HG03460 (cell line): Measurements from ENCODE around the gene GNL2.
A peak's percentile ranks its signal among the peaks of the same experiment; 100 is the strongest.
"Not testable (repeated sequence)": the region's sequence is repeated elsewhere in the genome, so short reads cannot be mapped to it uniquely, and the experiment has no call there.

ENCODE experiments used
- ATAC-seq: cut with Tn5 transposase; IDR thresholded peaks from one replicate; pipeline ENCODE4 v1.9.1; 2021; ENCODE audit not compliant: unreplicated experiment

The GNL2 gene

DNA sequence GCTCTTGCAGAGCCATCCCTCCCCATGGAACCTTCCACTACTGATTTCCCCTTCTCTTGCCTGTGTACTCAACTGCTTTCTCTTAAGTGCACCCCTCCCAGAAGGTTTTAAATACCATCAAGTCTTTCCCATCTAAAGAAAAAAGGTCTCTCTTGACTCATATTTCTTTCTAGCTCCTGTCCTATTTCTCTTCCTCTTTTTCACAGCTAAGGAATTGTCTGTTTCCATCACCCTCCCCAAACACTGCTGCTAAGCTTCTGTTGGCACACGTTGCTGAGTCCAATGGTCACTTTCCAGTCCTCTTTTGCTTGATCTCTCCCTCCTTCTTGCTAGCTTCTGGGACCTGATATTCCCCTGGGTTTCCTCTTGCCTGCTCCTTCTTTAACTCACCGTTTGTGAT, 13.3 kb upstream of the GNL2 start:
- no peak for ATAC-seq

- no peak for ATAC-seq
Measured at GRCh38 chr1:37606481-37607263, 10.9 kb upstream of the GNL2 start.

DNA sequence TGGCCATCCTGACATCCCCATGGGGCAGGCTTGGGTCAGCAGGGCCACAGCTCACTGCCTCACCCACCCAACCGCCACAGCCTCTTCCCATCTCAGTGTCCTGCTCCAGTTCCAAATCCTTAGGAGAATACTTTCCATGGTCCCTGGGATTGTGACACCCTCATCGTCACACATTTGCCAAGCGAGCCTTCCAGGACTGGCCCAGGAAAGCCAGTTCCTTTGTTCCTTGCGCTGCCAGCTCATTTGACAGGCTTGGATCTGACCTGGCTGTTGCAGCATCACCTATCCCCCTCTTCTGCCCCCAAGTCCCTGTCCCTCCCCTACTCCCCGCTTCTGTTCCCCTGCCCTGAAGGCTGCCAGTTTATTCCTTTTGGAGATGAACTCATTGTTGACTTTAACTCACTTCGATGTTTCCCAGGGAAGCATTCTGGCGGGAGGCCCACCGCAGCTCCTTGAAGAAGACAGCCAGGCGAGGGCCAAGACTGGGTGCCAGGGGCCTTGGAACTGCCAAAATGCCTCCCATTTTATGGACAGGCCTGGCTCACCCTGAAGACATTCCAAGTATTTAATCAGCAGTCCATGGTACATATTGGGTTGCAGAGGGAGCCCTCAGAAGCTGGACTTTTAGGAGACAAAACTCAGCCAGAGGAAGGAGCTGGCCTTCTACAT, 10.2 kb upstream of the GNL2 start:
- ATAC-seq = no peak

DNA sequence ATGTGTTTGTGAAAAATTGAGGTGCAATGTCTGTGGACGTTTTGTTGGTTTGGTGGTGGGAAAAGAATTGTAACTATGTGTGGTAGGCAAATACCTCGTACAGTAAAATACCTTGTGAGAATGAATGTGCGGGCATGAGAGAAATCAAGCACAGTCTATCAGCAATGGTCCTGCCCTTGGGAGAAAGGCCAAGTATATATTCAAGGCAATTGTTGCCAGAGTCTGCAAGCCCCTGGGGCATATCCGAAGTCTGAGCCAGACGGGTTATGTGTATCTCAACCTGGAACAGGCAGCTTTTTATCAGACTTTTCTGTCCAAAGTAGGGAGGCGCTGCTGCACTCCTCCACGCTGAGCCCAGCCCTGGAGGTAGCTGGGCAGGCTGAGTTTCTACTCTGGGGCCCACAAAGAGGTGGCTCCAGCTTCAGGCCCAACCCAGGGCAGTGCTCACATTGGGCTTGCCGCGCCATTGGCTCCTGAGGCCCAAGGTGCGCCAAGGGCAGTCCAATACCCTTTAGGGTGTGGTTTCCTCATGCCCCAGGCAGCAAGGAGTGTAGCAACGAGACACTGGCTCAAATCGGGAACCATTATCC, 9.4 kb upstream of the GNL2 start:
- ATAC-seq = no peak

GRCh38 chr1:37602750-37603694, 7.3 kb upstream of the GNL2 start:
- ATAC-seq = no peak

DNA sequence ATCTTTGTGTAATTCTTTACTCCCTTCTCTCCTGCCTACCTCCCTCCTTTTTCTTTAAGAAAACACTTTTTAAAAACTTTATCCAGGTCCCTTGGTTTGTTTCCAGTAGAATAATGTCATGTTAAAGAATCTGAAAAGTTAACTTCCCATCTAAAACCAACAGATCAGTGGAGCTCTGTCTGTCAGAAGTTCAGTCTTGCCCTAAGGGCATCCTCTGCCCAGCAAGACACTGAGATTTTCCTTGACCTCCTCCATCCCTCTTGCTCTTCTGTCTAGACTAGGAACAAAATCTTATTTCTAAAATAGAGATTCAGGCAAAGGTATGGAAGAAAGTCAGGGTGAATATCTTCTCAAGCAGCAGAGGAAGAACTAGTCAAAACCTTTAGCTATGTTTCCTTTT, 5.7 kb upstream of the GNL2 start:
- ATAC-seq = no peak

GRCh38 chr1:37599940-37600339, 4.2 kb upstream of the GNL2 start:
- no peak for ATAC-seq

DNA sequence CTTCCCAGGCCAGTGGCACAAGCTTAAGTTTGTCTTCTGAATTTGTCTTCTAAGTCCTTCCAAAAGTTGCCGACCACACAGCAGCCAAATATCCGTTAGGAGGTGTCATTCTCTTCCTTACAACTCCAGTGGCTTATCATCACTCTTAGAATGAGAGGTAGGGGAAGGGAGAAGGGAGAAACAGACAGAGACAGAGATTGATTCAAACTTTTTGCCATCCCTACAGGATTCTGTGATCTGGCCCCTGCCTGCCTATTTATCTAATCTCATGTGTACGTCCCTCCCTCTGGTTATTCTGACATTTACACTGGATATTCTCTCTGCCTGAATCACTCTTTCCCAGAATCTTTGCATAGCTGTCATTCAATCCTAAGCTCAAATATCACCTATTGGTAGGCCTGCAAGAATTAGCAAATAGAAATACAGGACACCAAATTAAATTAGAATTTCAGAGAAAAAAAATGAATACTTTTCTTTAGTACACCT, 488 bp upstream of the GNL2 start:
- ATAC-seq = peak; percentile 6

- ATAC-seq = no peak
Measured at GRCh38 chr1:37593726-37594125, 2.0 kb downstream of the GNL2 start.

GRCh38 chr1:37588939-37589338, 6.8 kb downstream of the GNL2 start:
- ATAC-seq = no peak

DNA sequence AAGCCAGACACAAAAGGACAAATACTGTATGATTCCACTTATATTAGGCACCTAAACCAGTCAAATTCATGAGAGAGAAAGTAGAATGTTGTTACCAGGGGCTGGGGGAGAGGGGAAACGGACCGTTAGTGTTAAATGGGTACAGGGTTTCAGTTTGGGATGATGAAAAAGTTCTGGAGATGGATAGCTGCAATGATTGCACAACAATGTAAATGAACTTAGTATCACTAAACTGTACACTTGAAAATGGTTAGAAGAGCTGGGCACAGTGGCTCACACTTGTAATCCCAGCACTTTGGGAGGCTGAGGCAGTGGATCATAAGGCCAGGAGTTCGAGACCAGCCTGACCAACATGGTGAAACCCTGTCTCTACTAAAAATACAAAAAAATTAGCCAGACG, 11.2 kb downstream of the GNL2 start:
- ATAC-seq = not testable (repeated sequence)

- ATAC-seq = no peak
Measured at GRCh38 chr1:37575692-37576091, 20.0 kb downstream of the GNL2 start.

- no peak for ATAC-seq
Measured at GRCh38 chr1:37574834-37575480, 20.8 kb downstream of the GNL2 start.

DNA sequence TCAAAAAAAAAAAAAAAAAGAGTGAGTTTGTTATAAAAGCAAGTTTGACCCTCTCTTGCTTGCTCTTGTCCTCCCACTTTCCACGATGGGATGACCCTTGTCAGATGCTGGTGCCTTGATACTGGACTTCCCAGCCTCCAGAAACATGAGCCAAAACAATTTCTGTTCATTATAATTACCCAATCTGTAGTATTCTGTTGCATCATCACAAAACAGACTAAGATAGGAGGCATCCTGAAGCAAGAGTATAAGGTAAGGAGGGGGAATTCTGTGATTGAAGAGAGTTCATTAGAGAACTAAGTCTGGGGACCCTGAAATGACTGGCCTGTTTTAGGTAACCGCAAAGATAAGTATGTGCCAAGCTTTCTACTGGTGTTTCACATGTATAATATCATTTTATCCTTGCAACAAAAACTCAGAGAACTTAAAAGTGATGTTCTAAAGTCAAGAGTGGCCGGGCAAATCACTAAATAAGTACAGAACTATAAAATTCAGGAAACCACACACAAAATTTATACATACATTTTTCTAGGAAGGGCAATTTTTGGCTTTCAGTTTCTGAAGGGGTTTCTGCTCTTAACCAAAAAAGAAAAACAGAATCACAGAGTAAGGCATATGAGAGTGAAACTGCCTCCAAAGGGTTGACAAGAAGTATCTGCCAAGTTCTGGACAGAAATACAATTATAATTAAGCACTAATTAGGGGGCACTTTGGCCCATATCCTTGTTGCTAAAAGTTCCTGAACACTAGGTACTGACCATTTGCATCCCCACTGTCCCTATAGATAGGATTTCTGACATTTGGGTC, 25.0 kb downstream of the GNL2 start:
- no peak for ATAC-seq

- ATAC-seq = no peak
Measured at GRCh38 chr1:37567023-37567422, 28.7 kb downstream of the GNL2 start.

DNA sequence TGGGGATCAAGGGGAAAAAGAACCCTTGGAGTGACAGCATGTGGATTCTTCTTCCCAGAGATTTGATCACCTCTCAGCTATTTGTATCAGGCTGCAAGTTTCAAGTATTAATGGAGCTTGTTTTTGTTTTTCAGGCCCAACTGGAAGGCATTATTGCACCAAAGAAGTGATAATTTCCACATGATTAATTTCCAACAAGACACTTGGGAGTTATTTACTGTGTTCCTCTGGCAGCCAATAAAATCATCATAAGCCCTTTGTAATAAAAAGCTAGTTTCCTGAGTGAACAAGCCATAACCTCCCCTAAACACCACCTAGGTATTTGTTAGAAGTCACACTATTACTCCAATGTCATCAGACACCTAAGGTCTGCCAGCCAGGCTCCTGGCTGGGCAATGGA, 30.8 kb downstream of the GNL2 start:
- ATAC-seq = no peak

DNA sequence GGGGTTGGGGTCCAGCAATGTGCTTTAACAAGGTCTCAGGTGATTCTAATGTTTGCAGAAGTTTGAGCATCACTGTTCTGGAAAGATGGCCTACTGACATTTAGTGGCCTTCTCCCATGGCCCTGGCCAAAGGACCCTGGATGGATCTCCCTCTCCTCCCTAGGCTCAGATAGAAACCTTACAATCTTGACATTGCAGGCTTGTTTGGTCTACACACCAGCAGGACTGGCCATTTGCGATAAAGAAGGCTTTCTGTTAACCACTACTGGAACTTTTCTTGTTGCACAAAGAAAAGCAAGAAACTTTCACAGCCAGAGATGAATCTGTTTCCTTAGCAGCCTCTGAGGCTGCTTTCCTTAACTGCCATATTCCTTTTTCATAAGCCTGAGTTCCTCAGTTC, 32.8 kb downstream of the GNL2 start:
- ATAC-seq = no peak

DNA sequence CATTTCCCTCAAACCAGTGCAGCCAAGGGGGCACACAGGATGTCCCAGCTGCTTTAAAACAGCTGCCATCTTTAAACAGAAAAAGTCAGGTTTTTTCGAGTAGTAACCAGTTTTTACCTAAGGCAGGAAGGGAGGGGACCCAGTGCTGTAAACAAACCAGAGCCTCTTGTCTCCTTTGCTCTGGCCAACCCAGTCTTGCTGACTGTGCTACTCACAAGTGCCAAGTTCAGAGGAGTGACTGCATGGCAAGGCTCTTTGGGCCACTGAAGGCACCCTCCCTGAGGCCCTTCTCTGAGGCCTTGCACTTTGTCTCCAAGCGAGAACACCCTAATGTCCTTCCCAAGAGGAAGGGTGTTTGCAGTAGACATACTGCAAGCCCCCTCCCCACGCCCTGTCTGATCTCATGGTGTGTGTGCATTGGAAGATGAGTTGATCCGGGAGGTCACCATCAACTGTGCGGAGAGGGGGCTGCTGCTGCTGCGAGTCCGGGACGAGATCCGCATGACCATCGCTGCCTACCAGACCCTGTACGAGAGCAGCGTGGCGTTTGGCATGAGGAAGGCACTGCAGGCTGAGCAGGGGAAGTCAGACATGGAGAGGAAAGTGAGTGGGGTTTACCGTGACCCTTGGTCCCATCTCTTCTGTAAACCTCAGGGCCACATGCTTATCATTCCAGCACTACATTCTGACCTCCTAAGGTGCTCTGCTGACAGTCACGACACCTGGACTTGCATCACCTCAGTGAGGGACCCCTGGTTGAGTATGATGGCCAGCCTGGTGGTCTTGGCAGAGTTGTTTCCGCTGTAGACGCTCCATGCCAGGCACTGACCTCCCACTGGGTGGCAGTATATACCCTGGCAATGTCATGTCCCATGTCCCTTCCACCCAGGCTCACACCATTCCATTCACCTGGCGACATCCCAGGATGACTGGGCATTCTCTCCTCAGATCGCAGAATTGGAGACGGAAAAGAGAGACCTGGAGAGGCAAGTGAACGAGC, 34.3 kb downstream of the GNL2 start:
- ATAC-seq = no peak
